B cell (primary cell): ENCODE data around the gene ANKFY1. TPM values are rescaled to one million over a fixed set of nuclear protein-coding genes. Genes with fewer than 3 reads are reported as not detected.

ENCODE experiments used
- ATAC-seq: fragments of 200-7000 bp; cut with Tn5 transposase; one replicate; pipeline ENCODE4 v1.10.0; 2021; ENCODE audit warnings: low read depth, mild to moderate bottlenecking, moderate number of reproducible peaks, moderate library complexity
- CTCF ChIA-PET: fragments of 350-600 bp; sonication (Branson Sonifier 250); formaldehyde crosslinking; loops from one replicate; lab custom pipeline; 2021; ENCODE audit warnings: antibody characterized with exemption, inconsistent platforms; lab: Charles Lee
- POLR2A ChIA-PET: fragments of 350-600 bp; sonication (Branson Sonifier 250); formaldehyde crosslinking; loops from one replicate; lab custom pipeline; 2021; ENCODE audit warnings: antibody characterized with exemption; lab: Charles Lee
- DNase-seq: peaks from one replicate; pipeline ENCODE4 v3.0.0; 2013
- H2AFZ ChIP-seq: 2 replicates; pipeline ENCODE4 v1.6.1; 2012; ENCODE audit warnings: mild to moderate bottlenecking, low read depth, low read length; ENCODE audit not compliant: insufficient read depth, poor library complexity, severe bottlenecking
- H3K27ac ChIP-seq, 2 donors: 1 replicate in 1 of 2; 2 replicates in 1 of 2; pipeline ENCODE4 v1.5.1; 2012 to 2013; ENCODE audit warnings: low read length in 2 of 2, mild to moderate bottlenecking in 2 of 2, moderate library complexity in 1 of 2
- H3K27me3 ChIP-seq, 4 experiments: fragments of 200-600 bp in 1 of 4; sonication (generic) in 1 of 4; replicated peaks in 1 of 4; 1 replicate in 2 of 4; 2 replicates in 2 of 4; pipeline versions ENCODE4 v1.6.1 to v1.7.0; 2013 to 2016; ENCODE audit warnings: low read length in 3 of 4, mild to moderate bottlenecking in 2 of 4, mixed read lengths in 1 of 4, moderate library complexity in 1 of 4; ENCODE audit not compliant: insufficient read depth in 4 of 4, control insufficient read depth in 3 of 4; ENCODE audit errors: control extremely low read depth in 1 of 4
- H3K36me3 ChIP-seq, 2 experiments: replicated peaks in 1 of 2; 1 replicate in 1 of 2; 2 replicates in 1 of 2; pipeline versions ENCODE4 v1.6.1 to v1.7.1; 2013; ENCODE audit warnings: low read length in 1 of 2; ENCODE audit not compliant: insufficient read depth in 2 of 2, control insufficient read depth in 1 of 2; ENCODE audit errors: control extremely low read depth in 1 of 2, extremely low read depth in 1 of 2
- H3K4me1 ChIP-seq, 2 donors: fragments of 200-600 bp in 1 of 2; sonication (generic) in 1 of 2; 1 replicate in 1 of 2; 2 replicates in 1 of 2; pipeline versions ENCODE4 v1.5.1 to v1.6.1; 2013 to 2017; ENCODE audit warnings: low read length in 2 of 2; ENCODE audit not compliant: control insufficient read depth in 2 of 2, insufficient read depth in 2 of 2
- H3K4me2 ChIP-seq: replicated peaks from 2 replicates; pipeline ENCODE3; 2012; ENCODE audit warnings: mild to moderate bottlenecking, low read depth, low read length; ENCODE audit not compliant: poor library complexity, severe bottlenecking
- H3K4me3 ChIP-seq, 5 experiments: fragments of 200-600 bp in 1 of 5; sonication (generic) in 1 of 5; 1 replicate in 3 of 5; 2 replicates in 2 of 5; pipeline versions ENCODE4 v1.5.1 to v1.7.0; 2011 to 2016; ENCODE audit warnings: low read length in 4 of 5, mild to moderate bottlenecking in 4 of 5, low read depth in 2 of 5, control low read depth in 1 of 5, moderate library complexity in 1 of 5; ENCODE audit not compliant: insufficient read depth in 1 of 5; ENCODE audit errors: control extremely low read depth in 1 of 5, extremely low read depth in 1 of 5
- H3K79me2 ChIP-seq: fragments of 200-600 bp; sonication (generic); one replicate; pipeline ENCODE4 v1.6.0; 2016; ENCODE audit warnings: low read length; ENCODE audit not compliant: control insufficient read depth, insufficient read depth
- H3K9ac ChIP-seq: fragments of 200-600 bp; sonication (generic); 2 replicates; pipeline ENCODE4 v1.6.1; 2017; ENCODE audit warnings: mild to moderate bottlenecking, low read length, moderate library complexity
- H3K9me3 ChIP-seq, 3 donors: one replicate each; pipeline versions ENCODE4 v1.6.1 to v1.7.1; 2013; ENCODE audit warnings: low read length in 2 of 3; ENCODE audit not compliant: control insufficient read depth in 2 of 3, insufficient read depth in 1 of 3; ENCODE audit errors: control extremely low read depth in 1 of 3
- H4K20me1 ChIP-seq: 2 replicates; pipeline ENCODE4 v1.6.0; 2012; ENCODE audit warnings: mild to moderate bottlenecking, low read length; ENCODE audit not compliant: insufficient read depth, control insufficient read depth, poor library complexity, severe bottlenecking
- H3K27ac Mint-ChIP-seq: one replicate; pipeline ENCODE4 v1.8.0; 2021; ENCODE audit warnings: mixed read lengths
- H3K27me3 Mint-ChIP-seq: one replicate; pipeline ENCODE4 v1.8.0; 2021; ENCODE audit warnings: mixed read lengths
- H3K4me1 Mint-ChIP-seq: one replicate; pipeline ENCODE4 v1.8.0; 2021; ENCODE audit warnings: mixed read lengths
- H3K4me3 Mint-ChIP-seq: one replicate; pipeline ENCODE4 v1.8.0; 2021; ENCODE audit warnings: mixed read lengths
- H3K9me3 Mint-ChIP-seq: one replicate; pipeline ENCODE4 v1.8.0; 2022; ENCODE audit warnings: mixed read lengths; ENCODE audit not compliant: insufficient read depth
- EZH2 ChIP-seq: IDR thresholded peaks from 2 replicates; pipeline ENCODE4 v1.6.1; 2012; ENCODE audit warnings: borderline replicate concordance, low read depth, mild to moderate bottlenecking, moderate library complexity, low read length; ENCODE audit not compliant: insufficient read depth, poor library complexity, severe bottlenecking
- WGBS: methylation state at CpG from one replicate; pipeline ENCODE4 v1.1.5; 2013; ENCODE audit warnings: missing lambda C conversion rate; ENCODE audit not compliant: insufficient coverage; 5-methylcytosine and 5-hydroxymethylcytosine counted together
- intact Hi-C: fragments of 100-400 bp; cut with micrococcal nuclease; formaldehyde crosslinking; loops from one replicate; pipeline ENCODE4 v1.10.0; 2022
- polyA plus RNA-seq: library from polyadenylated mRNA; depleted of rRNA; stranded (reverse); fragments of >200 nt; gene quantifications from 2 replicates; pipeline ENCODE4 v1.2.3, GENCODE V29; 2012
- total RNA-seq, 2 donors: library from RNA; stranded (reverse); fragments of 120-200 nt in 1 of 2; gene quantifications; 1 replicate in 1 of 2; 2 replicates in 1 of 2; pipeline versions ENCODE4 v1.2.3 to v1.2.4, GENCODE V29; 2013 to 2022
- TF ChIP-seq, protein P1 (sequence below): fragments of 200-600 bp; IDR thresholded peaks from one replicate; pipeline ENCODE4 v1.8.0; 2022; ENCODE audit warnings: antibody characterized with exemption, mild to moderate bottlenecking

ANKFY1 gene
- total and polyA plus RNA-seq, 2 donors (not counting 1 experiment from before 2014, with no cell fraction given) = 23.1 to 63.9 TPM

- H4K20me1 ChIP-seq = no peaks in the 10 kb centered on the region
- H3K4me1 Mint-ChIP-seq = no peaks in the 10 kb centered on the region
- no peak overlapping the region for H3K27ac Mint-ChIP-seq
- H3K27me3 Mint-ChIP-seq = no peaks in the 10 kb centered on the region
- H3K27me3 ChIP-seq = no peaks in the 10 kb centered on the region
- ChIA-PET POLR2A (no interaction called here), CTCF (interaction anchor here (1.0 kb wide), 1 partner anchor 11 kb away, joined by 3 read pairs; no protein-coding TSS in a partner anchor)
- no peak for ATAC-seq
- DNase-seq = no peak
- H3K27ac ChIP-seq = no peak overlapping the region
- WGBS = 37% methylated on average over 10 of the region's 10 CpGs
- no peak overlapping the region for H3K9ac ChIP-seq
- H3K79me2 ChIP-seq = no peaks in the 10 kb centered on the region
- H3K4me1 ChIP-seq = no peaks in the 10 kb centered on the region
- intact Hi-C loops = no loop called here
- no peaks in the 10 kb centered on the region for H3K9me3 Mint-ChIP-seq
- no peak overlapping the region for H3K4me3 Mint-ChIP-seq
- no peaks in the 10 kb centered on the region for H3K9me3 ChIP-seq
- H3K36me3 ChIP-seq = peaks cover 10 to 64% of the 10 kb centered on the region in 2 experiments
- H3K4me3 ChIP-seq = no peak overlapping the region
- no peak overlapping the region for H3K4me2 ChIP-seq
- no peak overlapping the region for H2AFZ ChIP-seq
- TF ChIP-seq EZH2 = no peak
- TF ChIP-seq, protein P1, sequence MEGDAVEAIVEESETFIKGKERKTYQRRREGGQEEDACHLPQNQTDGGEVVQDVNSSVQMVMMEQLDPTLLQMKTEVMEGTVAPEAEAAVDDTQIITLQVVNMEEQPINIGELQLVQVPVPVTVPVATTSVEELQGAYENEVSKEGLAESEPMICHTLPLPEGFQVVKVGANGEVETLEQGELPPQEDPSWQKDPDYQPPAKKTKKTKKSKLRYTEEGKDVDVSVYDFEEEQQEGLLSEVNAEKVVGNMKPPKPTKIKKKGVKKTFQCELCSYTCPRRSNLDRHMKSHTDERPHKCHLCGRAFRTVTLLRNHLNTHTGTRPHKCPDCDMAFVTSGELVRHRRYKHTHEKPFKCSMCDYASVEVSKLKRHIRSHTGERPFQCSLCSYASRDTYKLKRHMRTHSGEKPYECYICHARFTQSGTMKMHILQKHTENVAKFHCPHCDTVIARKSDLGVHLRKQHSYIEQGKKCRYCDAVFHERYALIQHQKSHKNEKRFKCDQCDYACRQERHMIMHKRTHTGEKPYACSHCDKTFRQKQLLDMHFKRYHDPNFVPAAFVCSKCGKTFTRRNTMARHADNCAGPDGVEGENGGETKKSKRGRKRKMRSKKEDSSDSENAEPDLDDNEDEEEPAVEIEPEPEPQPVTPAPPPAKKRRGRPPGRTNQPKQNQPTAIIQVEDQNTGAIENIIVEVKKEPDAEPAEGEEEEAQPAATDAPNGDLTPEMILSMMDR = no peak
These were observed 74.5 kb downstream of the ANKFY1 start for GRCh38 chr17:4189280-4189679.

GRCh38 chr17:4188076-4188475, 75.7 kb downstream of the ANKFY1 start:
- POLR2A ChIA-PET = no interaction called here
- Histone ChIP-seq H2AFZ (no peak overlapping the region), H3K4me1 (no peaks in the 10 kb centered on the region), H3K9me3 (no peaks in the 10 kb centered on the region), H3K27me3 (no peaks in the 10 kb centered on the region), H3K4me3 (no peak overlapping the region), H4K20me1 (no peaks in the 10 kb centered on the region), H3K9ac (no peak overlapping the region), H3K4me2 (no peak overlapping the region), H3K36me3 (peaks cover 10 to 70% of the 10 kb centered on the region in 2 experiments), H3K79me2 (no peaks in the 10 kb centered on the region), H3K27ac (no peak overlapping the region)
- CTCF ChIA-PET = interaction anchor here (1.0 kb wide), 1 partner anchor 12 kb away, joined by 3 read pairs; no protein-coding TSS in a partner anchor
- ATAC-seq = no peak
- 100% methylated on average over 2 of the region's 9 CpGs for WGBS
- intact Hi-C loops = no loop called here
- Mint-ChIP-seq H3K4me3 (no peak overlapping the region), H3K27ac (no peak overlapping the region), H3K27me3 (no peaks in the 10 kb centered on the region), H3K4me1 (no peaks in the 10 kb centered on the region), H3K9me3 (no peaks in the 10 kb centered on the region)
- TF ChIP-seq, protein P1 = no peak
- TF ChIP-seq EZH2 = no peak
- DNase-seq = no peak
